Testis (tissue), 3 donors: ENCODE data around the gene KLF11. TPM values are rescaled to one million over a fixed set of nuclear protein-coding genes. Genes with fewer than 3 reads are reported as not detected.

Experiments used
- DNase-seq: peaks from one replicate; pipeline ENCODE4 v3.0.0-alpha.2; 2019
- H3K27ac ChIP-seq, 2 donors: fragments of 200-600 bp; sonication (generic); one replicate each; pipeline ENCODE4 v1.5.1; 2019
- H3K27me3 ChIP-seq: fragments of 200-600 bp; sonication (generic); one replicate; pipeline ENCODE4 v1.5.1; 2019
- H3K36me3 ChIP-seq: fragments of 200-600 bp; sonication (generic); one replicate; pipeline ENCODE4 v1.5.1; 2017; ENCODE audit warnings: low read depth; ENCODE audit errors: missing control alignments
- H3K4me1 ChIP-seq: fragments of 200-600 bp; sonication (generic); one replicate; pipeline ENCODE4 v1.5.1; 2019
- H3K4me3 ChIP-seq, 2 donors: fragments of 200-600 bp; sonication (generic); one replicate each; pipeline ENCODE4 v1.5.1; 2017 to 2019
- H3K9me3 ChIP-seq: fragments of 200-600 bp; sonication (generic); one replicate; pipeline ENCODE4 v1.5.1; 2017
- POLR2A ChIP-seq: fragments of 450-650 bp; IDR thresholded peaks from one replicate; pipeline ENCODE4 v1.6.1; 2017; ENCODE audit warnings: antibody characterized with exemption, mild to moderate bottlenecking, moderate library complexity
- WGBS, 2 donors: methylation state at CpG; one replicate each; pipeline ENCODE4 v1.1.5; 2018; 5-methylcytosine and 5-hydroxymethylcytosine counted together
- intact Hi-C: fragments of 100-400 bp; cut with DNase I; formaldehyde crosslinking; loops from one replicate; pipeline ENCODE4 v1.15.1; 2023; ENCODE audit warnings: low total_unique reads
- polyA plus RNA-seq: library from polyadenylated mRNA; stranded (reverse); fragments of 350-450 nt; fragmentation: Illumina TruSeq; extraction: RNeasy Lipid Tissue Mini Kit (QIAGEN cat#74804); gene quantifications from one replicate; pipeline ENCODE4 v1.2.3, GENCODE V29; 2014; ENCODE audit warnings: low read depth, low replicate concordance; ENCODE audit not compliant: insufficient read depth
- total RNA-seq, 2 donors: library from RNA; depleted of rRNA; stranded (reverse); fragments of >200 nt; gene quantifications; one replicate each; pipeline ENCODE4 v1.2.3, GENCODE V29; 2016
- TF ChIP-seq, protein P1 (sequence below), 3 experiments: fragments of 450-650 bp in 2 of 3; fragments of 200-600 bp in 1 of 3; sonication (generic) in 1 of 3; IDR thresholded peaks; one replicate each; pipeline ENCODE4 v1.5.1; 2016 to 2019; ENCODE audit warnings: antibody characterized with exemption in 3 of 3, mild to moderate bottlenecking in 2 of 3, moderate library complexity in 1 of 3

The KLF11 gene
- total and polyA plus RNA-seq, 3 donors from 2014 or later, result 55.0 to 72.2 (median 55.3) TPM

DNA sequence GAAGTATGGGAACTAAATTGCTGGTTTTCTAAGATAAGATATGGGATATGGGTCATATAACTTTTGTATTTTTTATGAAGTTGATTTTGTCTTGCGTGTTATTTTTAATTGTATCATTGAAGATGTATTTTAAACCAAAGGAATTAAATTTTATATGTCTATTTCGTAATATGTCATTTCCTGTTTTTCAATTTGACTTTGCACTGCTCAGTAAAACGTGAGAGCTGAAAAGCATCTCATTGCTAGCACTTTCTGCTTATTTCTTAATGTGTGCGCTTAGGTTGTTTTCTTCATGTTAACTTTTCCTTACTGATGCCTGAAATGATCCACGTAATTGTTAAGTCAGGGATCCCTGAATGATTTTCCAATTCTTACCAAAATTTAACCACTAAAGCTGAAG, 41.2 kb upstream of the KLF11 start:
- Histone ChIP-seq H3K4me1 (peaks cover 6% of the 10 kb centered on the region), H3K4me3 (no peak overlapping the region), H3K27me3 (no peaks in the 10 kb centered on the region), H3K9me3 (no peaks in the 10 kb centered on the region), H3K27ac (no peak overlapping the region), H3K36me3 (no peaks in the 10 kb centered on the region)
- WGBS, 2 donors, result 83 to 95% methylated on average over 5 of the region's 5 CpGs
- TF ChIP-seq POLR2A, result no peak
- TF ChIP-seq, protein P1, sequence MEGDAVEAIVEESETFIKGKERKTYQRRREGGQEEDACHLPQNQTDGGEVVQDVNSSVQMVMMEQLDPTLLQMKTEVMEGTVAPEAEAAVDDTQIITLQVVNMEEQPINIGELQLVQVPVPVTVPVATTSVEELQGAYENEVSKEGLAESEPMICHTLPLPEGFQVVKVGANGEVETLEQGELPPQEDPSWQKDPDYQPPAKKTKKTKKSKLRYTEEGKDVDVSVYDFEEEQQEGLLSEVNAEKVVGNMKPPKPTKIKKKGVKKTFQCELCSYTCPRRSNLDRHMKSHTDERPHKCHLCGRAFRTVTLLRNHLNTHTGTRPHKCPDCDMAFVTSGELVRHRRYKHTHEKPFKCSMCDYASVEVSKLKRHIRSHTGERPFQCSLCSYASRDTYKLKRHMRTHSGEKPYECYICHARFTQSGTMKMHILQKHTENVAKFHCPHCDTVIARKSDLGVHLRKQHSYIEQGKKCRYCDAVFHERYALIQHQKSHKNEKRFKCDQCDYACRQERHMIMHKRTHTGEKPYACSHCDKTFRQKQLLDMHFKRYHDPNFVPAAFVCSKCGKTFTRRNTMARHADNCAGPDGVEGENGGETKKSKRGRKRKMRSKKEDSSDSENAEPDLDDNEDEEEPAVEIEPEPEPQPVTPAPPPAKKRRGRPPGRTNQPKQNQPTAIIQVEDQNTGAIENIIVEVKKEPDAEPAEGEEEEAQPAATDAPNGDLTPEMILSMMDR (IDR thresholded peaks at IDR 0.05), result no peak
- intact Hi-C loops, result no loop called here
- DNase-seq, result no peak

DNA sequence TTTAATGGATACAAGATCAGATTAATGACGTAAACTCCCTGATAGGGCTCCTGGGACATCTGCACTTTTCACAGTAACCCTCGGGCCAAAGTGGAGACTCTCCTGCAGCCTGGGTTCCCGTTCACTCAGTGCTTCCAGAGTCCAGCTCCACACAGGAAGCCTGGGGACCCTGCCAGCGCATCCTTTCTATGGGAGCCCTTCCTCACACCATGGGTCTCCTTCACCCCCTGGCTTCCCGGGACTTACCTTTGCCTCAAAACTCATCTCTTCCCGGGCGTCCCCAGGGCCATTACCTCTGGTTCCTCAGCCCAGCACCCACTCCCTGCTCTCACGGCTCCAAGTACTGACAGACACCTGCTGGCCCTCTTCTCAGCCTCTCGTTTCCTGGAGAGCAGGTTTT, 40.7 kb upstream of the KLF11 start:
- H3K36me3 ChIP-seq, result no peaks in the 10 kb centered on the region
- TF ChIP-seq, protein P1 (IDR thresholded peaks at IDR 0.05), result no peak
- no peak for TF ChIP-seq POLR2A
- no peak overlapping the region for H3K27ac ChIP-seq
- H3K4me3 ChIP-seq, result no peak overlapping the region
- no peaks in the 10 kb centered on the region for H3K9me3 ChIP-seq
- 94% methylated on average over 7 to 9 of the region's 9 CpGs for WGBS, 2 donors
- no peak for DNase-seq
- no peaks in the 10 kb centered on the region for H3K27me3 ChIP-seq
- peaks cover 6% of the 10 kb centered on the region for H3K4me1 ChIP-seq
- intact Hi-C loops, result no loop called here

DNA sequence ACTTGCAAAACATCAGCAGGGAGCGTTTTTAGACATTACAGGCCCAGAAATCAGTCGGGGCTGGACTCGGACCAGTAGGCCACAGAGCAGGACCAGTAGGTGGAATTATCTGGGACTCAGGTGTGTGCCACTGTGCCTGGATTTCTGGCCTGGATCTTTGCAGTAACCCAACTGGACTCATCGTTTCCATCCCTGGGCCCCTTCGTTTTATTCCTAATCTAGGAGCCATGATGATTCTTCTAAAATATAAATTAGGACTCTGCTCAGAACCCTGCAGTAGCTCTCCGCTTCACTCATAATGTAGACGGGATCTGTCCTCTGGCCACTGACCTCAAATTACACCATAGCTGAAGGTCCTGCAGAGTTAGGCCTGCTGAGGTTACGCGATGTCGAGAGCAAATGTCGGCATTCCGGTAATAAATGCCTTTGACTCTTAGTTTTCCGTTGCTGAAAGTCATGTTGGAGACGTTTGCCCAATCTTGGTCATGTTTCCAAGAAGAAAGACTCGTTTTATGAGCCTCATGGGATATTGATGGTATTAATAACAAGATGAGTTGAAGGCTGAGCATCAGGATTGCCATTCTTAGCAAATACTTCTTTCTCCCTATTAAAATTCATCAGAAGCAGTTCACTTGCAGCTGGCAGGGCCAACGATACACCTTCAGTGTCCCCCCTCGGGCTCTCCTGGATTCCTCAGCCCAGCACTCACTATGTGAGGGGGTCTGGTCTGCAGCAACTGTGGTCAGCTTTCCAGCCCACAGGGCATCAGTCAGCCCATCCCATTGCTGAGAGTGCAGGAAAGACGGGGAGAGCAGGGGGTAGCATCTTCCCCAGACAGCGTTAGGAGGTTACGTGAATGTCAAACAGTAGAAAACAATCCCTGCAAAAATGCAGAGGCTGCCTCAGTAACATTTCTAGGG, 39.9 kb upstream of the KLF11 start:
- Histone ChIP-seq H3K9me3 (no peaks in the 10 kb centered on the region), H3K4me1 (peaks cover 6% of the 10 kb centered on the region), H3K36me3 (no peaks in the 10 kb centered on the region), H3K27ac (no peak overlapping the region), H3K4me3 (no peak overlapping the region), H3K27me3 (no peaks in the 10 kb centered on the region)
- 92 to 95% methylated on average over 20 of the region's 20 CpGs for WGBS, 2 donors
- intact Hi-C loops, result no loop called here
- DNase-seq, result no peak
- TF ChIP-seq POLR2A, result no peak
- TF ChIP-seq, protein P1 (IDR thresholded peaks at IDR 0.05), result no peak

DNA sequence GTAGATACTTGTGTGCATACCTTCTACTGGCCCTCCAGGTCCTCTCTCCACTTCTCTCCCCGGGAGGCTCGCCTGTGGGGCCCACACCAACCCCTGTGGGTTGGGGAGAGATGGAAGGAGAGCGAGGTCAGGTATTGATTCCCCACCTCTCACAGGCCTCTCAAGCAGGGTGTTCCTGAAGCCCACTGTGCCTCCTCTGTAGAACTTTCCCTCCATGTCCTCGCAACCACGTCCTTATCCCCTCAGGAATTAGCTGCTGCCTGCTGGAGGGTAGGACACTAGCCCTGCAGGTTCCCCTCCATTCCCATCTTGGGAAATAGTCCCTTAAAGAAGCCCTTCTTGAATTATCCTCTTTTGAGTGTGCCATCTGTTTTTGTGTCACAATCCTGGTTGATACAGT, 38.9 kb upstream of the KLF11 start:
- H3K27ac ChIP-seq, result no peak overlapping the region
- no peak overlapping the region for H3K4me3 ChIP-seq
- H3K9me3 ChIP-seq, result no peaks in the 10 kb centered on the region
- H3K36me3 ChIP-seq, result no peaks in the 10 kb centered on the region
- no peaks in the 10 kb centered on the region for H3K27me3 ChIP-seq
- peak; percentile 3 for DNase-seq
- H3K4me1 ChIP-seq, result peaks cover 12% of the 10 kb centered on the region
- TF ChIP-seq, protein P1 (IDR thresholded peaks at IDR 0.05), result no peak
- no peak for TF ChIP-seq POLR2A
- intact Hi-C loops, result no loop called here
- 96 to 99% methylated on average over 5 of the region's 5 CpGs for WGBS, 2 donors

DNA sequence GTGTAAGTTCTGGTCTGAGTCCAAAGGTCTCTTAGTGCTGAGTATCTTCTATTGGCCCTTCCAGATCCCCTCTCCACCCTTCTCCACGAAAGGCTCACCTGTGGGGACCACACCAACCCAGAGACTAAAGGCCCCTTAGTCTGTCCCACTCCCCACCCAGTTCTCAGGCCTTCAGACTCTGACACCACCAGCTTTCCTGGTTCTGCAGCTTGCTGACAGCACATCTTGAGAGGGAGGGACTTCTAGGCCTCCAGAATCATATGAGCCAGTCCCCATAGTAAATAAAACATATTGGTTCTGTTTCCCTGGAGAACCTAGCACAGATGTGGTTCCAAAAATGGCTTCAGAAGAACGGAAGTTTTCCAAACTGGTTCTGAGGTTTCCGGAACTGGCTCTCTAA, 38.5 kb upstream of the KLF11 start:
- Histone ChIP-seq H3K27me3 (no peaks in the 10 kb centered on the region), H3K9me3 (no peaks in the 10 kb centered on the region), H3K4me3 (no peak overlapping the region), H3K36me3 (no peaks in the 10 kb centered on the region), H3K4me1 (peaks cover 16% of the 10 kb centered on the region), H3K27ac (no peak overlapping the region)
- intact Hi-C loops, result no loop called here
- DNase-seq, result no peak
- WGBS, 2 donors, result 69 to 93% methylated on average over 3 of the region's 3 CpGs
- no peak for TF ChIP-seq POLR2A
- TF ChIP-seq, protein P1 (IDR thresholded peaks at IDR 0.05), result no peak
